Brain pericyte (primary cell): ENCODE results near the gene VIP.
"Not testable (repeated sequence)": the region's sequence is repeated elsewhere in the genome, so short reads cannot be mapped to it uniquely, and the experiment has no call there.

Source experiments
- DNase-seq: peaks from one replicate; pipeline ENCODE4 v3.0.0-alpha.2; 2012; ENCODE audit warnings: low read depth, low spot score

VIP gene

GRCh38 chr6:152750694-152751093 is at the start of gene VIP:
Gene VIP, plus strand, starts transcription at chr6:152750797. Its CDS starts 1,381 bp downstream, at chr6:152752178.
- peak; percentile 2 for DNase-seq

GRCh38 chr6:152701081-152701862 is 49.3 kb upstream of the VIP start:
- no peak for DNase-seq

DNA sequence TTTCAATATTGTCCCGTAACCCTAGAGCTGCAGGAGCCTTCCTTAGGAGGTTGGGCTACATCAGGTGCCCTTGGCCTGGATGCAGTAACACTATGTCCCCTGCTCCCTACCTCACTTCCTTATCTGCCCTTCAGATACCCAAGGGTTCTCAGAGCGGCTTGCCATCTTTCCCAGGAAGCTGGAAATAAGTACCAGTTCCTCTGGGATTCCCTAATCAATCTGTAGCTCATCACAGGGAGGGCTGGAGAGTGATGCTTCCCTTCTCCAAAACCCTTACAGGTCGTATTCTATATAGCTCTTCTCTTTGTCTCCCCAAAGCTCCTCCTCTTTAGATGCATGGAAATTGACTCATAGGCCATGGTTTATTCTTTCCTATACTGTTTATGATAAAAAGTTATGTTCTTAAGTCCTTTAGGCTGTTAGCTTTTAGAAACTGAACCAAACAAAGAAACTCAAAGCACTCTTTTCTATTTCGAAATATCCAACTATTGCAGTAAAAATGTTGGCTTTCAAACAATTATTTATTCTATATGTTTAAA is 48.7 kb upstream of the VIP start:
- no peak for DNase-seq

GRCh38 chr6:152703750-152704149 is 46.8 kb upstream of the VIP start:
- DNase-seq, result not testable (repeated sequence)

GRCh38 chr6:152705327-152705726 is 45.3 kb upstream of the VIP start:
- DNase-seq, result no peak

DNA sequence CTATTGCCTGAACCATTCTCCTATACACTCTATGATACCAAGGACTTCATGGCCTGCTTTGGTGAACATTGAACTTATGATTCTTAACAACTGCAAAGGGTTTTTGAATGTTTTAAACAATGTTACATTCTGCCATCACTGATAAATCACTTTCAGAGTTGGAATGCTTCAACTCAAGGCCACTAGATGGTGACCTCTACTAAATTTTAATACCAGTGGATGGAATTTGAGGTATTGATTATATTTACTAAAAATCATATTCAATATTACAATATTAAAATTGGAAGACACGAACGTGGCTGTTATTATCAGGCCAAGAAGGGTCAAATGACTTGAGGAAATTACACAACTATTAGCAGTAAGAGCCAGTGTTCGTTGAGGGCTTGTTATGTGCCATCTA is 34.3 kb upstream of the VIP start:
- DNase-seq, result no peak

GRCh38 chr6:152720974-152721373 is 29.6 kb upstream of the VIP start:
- no peak for DNase-seq

GRCh38 chr6:152721956-152722355 is 28.6 kb upstream of the VIP start:
- DNase-seq, result no peak

DNA sequence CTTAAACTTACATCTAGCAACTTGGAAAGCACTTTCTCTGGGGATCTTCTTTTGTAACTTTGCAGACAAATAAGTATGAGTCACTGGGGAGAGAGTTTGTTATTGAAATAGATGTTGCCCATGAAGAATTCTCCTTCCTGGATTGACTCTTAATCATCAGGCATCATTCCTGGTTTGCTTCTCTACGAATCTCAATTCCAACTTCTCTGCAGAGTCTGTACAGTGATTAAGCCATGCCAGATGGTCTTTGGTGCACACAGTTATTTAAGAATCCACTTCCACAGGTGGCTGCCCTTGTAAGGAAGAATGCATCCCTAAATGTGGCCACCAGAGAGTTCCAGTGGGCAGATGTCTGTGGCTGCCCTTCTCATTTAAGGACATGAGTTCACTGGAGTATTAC is 27.2 kb upstream of the VIP start:
- no peak for DNase-seq

DNA sequence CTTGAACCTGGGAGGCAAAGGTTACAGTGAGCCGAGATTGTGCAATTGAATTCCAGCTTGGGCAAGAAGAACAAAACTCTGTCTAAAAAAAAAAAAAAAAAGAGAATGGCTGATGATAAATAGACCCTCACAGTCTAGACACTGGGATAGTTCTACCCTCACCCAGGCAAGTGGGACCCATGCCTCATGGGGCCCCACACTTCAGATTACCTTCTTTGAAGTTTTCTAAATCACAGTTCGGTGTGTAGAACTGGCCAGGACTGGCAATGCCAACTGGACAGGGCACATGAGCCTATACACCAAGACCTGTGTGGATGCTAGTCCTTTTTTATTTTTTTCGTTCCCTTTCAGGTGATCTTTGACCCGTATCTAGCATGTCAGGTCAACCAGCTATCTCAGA is 24.3 kb upstream of the VIP start:
- no peak for DNase-seq

- DNase-seq, result no peak
These were observed 23.1 kb upstream of the VIP start for GRCh38 chr6:152727507-152727906.

GRCh38 chr6:152734630-152735029 is 16.0 kb upstream of the VIP start:
- DNase-seq, result no peak

- no peak for DNase-seq
These were observed 13.8 kb upstream of the VIP start for GRCh38 chr6:152736687-152737273.

- no peak for DNase-seq
These were observed 5.0 kb upstream of the VIP start for GRCh38 chr6:152745509-152746171.

DNA sequence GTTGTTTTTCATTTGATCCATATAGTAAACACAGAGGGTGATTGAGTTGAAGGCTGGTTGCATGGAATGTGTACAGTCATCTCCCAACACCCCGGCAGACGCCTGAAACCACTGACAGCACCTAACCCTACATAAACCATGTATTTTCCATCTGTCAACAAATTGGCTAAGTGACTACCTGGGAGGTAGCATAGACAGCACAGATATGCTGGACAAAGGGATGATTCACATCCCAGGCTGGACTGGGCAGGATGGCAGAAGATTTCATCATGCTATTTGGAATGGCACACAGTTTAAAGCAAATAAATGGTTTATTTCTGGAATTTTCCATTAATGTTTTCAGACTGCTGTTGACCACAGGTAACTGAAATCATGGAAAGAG is 4.4 kb upstream of the VIP start:
- DNase-seq, result no peak

- DNase-seq, result no peak
These were observed 1.8 kb upstream of the VIP start for GRCh38 chr6:152748843-152749242.

DNA sequence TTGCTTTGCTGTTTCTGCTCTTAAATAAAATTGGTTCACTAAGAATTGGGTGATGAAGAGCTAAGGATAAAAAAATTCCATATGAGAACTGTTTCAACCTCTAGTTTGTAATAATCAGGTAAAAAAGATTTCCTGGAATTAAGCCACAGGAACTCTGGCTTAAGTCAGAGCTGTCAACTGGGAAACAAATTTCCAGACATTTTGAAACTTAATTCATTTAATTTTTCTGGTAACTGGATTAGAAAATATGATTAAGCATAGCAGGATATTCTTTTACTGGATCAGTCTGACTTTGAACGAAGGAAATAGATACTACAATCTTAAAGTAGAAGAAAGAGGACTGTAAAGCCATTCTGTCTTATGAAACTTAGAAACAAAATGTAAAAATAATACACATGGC is 1.3 kb upstream of the VIP start:
- DNase-seq, result no peak

DNA sequence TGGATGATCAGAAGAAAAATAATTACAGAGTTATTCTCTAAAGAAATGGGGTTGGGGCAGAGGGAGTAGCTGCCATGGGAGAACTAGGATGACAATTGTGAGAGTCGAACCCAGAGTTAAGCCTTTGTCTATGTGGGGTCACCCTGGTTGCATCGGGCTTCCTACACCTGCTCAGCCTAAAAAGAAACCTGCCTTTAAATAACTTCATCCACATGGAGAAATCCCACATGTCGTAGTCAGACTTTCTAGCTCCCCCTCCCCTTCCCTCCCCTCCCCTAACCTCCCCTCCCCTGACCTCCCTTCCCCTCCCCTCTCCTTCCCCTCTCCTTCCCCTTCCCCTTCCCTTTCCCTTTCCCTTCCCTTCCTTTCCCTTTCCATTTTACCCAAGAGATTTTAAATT is 14.7 kb downstream of the VIP start:
- no peak for DNase-seq

GRCh38 chr6:152769159-152769558 is 18.6 kb downstream of the VIP start:
- no peak for DNase-seq

DNA sequence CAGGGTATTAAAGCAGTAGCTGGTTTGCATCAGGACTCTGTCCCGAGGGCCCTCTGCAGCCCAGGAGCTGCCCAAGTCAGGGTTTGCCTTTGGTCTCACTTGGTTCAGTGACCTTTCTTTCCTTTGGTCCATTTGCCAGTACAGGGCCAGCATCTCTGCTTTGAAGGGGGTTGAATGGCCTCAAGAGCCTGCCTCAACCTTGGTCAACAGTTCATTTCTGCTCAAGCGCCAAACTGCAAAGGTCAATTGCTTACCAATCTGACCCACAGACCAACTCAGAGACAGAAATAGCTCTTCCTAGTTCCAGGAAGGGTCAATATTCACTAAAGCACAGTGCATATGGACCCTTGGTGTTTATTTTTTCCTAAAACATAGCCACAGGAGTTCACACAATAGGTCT is 19.4 kb downstream of the VIP start:
- DNase-seq, result no peak

DNA sequence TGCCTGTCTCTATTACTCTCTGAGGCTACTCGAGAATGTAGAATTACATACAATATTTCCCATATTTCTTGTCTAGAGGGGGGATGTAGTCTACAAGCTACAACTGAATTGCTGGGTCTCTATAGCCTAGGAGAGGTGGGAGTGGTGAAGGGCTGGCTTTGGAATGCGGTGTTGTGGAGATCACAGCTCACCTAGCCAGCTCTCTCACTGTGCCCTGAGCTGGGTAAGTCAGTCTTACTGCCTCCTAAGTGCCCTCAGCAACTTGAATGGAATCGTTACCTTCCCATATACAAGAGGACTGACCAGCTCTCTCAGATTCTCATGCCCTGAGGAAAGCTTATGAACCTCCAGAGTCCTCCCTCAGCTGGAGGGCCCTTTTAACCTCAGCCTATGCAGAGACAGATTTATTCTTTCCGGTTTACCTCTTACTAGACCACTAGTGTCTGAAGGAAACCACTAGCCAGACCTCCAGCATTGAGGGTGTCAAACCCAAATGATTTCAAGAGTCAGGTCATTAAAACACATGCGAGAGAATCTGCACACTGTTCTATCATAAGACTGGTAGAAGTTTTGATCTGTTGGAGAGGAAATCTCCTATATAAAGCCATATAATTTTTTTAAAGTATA is 20.6 kb downstream of the VIP start:
- DNase-seq, result no peak

DNA sequence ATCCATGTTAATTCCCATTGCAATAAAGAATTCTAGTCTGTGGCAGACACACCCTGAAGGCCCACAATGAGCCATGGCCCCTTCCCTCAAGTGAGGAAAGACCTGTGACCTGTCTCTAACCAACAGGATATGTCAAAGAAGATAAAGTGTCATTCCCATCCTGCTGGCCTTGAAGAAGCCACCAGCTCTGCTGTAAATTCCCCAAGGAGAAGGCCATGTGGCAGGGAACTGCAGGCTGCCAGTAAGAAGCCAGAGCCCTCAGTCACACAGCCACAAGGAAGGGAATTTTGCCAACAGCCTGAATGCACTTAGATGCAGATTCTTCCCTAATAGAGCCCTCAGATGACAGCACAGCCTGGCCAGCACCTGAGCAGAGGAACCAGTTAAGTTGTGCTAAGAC is 24.8 kb downstream of the VIP start:
- no peak for DNase-seq
